Psoas muscle (tissue), 8 donors: Measurements from ENCODE around the gene IKZF5. TPM values are rescaled to one million over a fixed set of nuclear protein-coding genes. Genes with fewer than 3 reads are reported as not detected.

Experiments used
- ATAC-seq, 4 donors: fragments of 200-7000 bp; cut with Tn5 transposase; one replicate each; pipeline ENCODE4 v1.9.1; 2020; ENCODE audit warnings: moderate library complexity in 3 of 4, mild to moderate bottlenecking in 2 of 4
- DNase-seq, 2 donors: peaks; one replicate each; pipeline ENCODE4 v3.0.0-alpha.2; 2020
- H3K27ac ChIP-seq: fragments of 200-600 bp; one replicate; pipeline ENCODE4 v1.8.0; 2022
- H3K27me3 ChIP-seq, 3 donors: fragments of 200-600 bp in 1 of 3; one replicate each; pipeline versions ENCODE4 v1.6.1 to v1.8.0; 2013 to 2022; ENCODE audit warnings: low read length in 2 of 3, mild to moderate bottlenecking in 2 of 3, moderate library complexity in 1 of 3; ENCODE audit not compliant: insufficient read depth in 3 of 3
- H3K36me3 ChIP-seq, 2 donors: fragments of 200-600 bp in 1 of 2; one replicate each; pipeline versions ENCODE4 v1.6.1 to v1.8.0; 2013 to 2022; ENCODE audit warnings: low read depth in 1 of 2, mild to moderate bottlenecking in 1 of 2, moderate library complexity in 1 of 2; ENCODE audit not compliant: insufficient read depth in 1 of 2
- H3K4me1 ChIP-seq: fragments of 200-600 bp; one replicate; pipeline ENCODE4 v1.8.0; 2022
- H3K4me3 ChIP-seq: fragments of 200-600 bp; one replicate; pipeline ENCODE4 v1.8.0; 2022; ENCODE audit warnings: mild to moderate bottlenecking
- H3K9me3 ChIP-seq: fragments of 200-600 bp; one replicate; pipeline ENCODE4 v1.8.0; 2022
- CTCF ChIP-seq: fragments of 200-600 bp; IDR thresholded peaks from one replicate; pipeline ENCODE4 v1.8.0; 2022; ENCODE audit warnings: antibody characterized with exemption
- whole genome bisulfite sequencing, 3 donors: extraction: QIAGEN DNeasy Blood & Tissue Kit; methylation state at CpG; one replicate each; pipeline versions ENCODE4 v1.1.6 to v1.1.7; 2013; 5-methylcytosine and 5-hydroxymethylcytosine counted together
- intact Hi-C, 2 donors: fragments of 100-400 bp; cut with DNase I; formaldehyde crosslinking; loops; one replicate each; pipeline versions ENCODE4 v1.11.0 to v1.14.2; 2022
- polyA plus RNA-seq, 3 donors: library from polyadenylated mRNA; stranded (reverse); fragments of 200-250 nt; gene quantifications; one replicate each; pipeline ENCODE4 v1.2.3, GENCODE V29; 2013
- total RNA-seq, 4 donors: library from RNA; stranded (reverse); fragmentation: NEBNext Ultra II Directional in 2 of 4; extraction: Animal tissue kit (Norgen Biotek cat#: 25700) in 2 of 4; gene quantifications; one replicate each; pipeline versions ENCODE4 v1.2.1 to v1.2.4, GENCODE V29; 2021 to 2023
- donor health status: healthy with polysubstance abuse.
- donor health status: DM: no; HTN: no; CAD: no; lungs with moderate emphysema.
- donor health status: Bipolar disorder and iron deficiency.
- donor health status: healthy.
- donor health status: DM: yes; HTN: yes; CAD: no.
- donor health status: DM: no; HTN: no; CAD: no.
- donor health status: DM: no; HTN: no; CAD: no.
- donor health status: DM: yes; HTN: yes; CAD: no.

Gene IKZF5
- total and polyA plus RNA-seq, 7 donors, result 4.9 to 20.1 (median 11.2) TPM

DNA sequence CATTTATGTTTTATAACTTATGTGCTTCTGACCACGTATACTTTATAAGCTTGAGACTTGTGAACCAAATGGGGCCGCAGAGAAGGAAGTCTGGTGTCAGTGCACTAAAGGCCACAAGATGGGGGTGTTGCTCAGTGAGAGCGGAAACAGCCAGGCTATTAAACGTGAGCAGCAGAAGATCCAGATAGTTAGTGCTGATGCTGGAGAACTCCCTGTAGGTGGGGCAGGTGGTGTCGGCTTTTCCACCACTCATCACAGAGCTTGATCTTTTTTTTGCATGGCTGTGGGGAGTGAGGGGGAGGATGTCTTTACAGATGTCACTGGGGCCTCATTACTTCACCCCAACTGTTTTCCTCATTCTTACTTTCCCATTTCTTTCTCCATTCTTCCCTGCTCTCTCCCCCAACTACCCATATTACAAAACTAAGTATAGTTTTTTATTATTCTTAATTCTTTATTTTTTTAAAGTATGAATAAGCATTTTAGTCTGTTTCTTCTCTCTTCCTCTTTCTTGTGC, 34.9 kb upstream of the IKZF5 start:
- no peaks in the 10 kb centered on the region for H3K4me1 ChIP-seq
- 30 to 35% (median 30%) methylated on average over 5 of the region's 5 CpGs for WGBS, 3 donors
- ATAC-seq (no peak), DNase-seq (no peak)
- peak; percentile 27 for TF ChIP-seq CTCF
- peaks cover 6 to 59% of the 10 kb centered on the region in 2 donors for H3K36me3 ChIP-seq
- H3K27me3 ChIP-seq, result no peaks in the 10 kb centered on the region
- intact Hi-C loops, result loop anchor here in 1 of 2 donors (5.0 kb wide), 1 partner anchor 514 kb away; no protein-coding TSS in a partner anchor
- no peaks in the 10 kb centered on the region for H3K9me3 ChIP-seq
- H3K4me3 ChIP-seq, result no peak overlapping the region
- no peak overlapping the region for H3K27ac ChIP-seq

DNA sequence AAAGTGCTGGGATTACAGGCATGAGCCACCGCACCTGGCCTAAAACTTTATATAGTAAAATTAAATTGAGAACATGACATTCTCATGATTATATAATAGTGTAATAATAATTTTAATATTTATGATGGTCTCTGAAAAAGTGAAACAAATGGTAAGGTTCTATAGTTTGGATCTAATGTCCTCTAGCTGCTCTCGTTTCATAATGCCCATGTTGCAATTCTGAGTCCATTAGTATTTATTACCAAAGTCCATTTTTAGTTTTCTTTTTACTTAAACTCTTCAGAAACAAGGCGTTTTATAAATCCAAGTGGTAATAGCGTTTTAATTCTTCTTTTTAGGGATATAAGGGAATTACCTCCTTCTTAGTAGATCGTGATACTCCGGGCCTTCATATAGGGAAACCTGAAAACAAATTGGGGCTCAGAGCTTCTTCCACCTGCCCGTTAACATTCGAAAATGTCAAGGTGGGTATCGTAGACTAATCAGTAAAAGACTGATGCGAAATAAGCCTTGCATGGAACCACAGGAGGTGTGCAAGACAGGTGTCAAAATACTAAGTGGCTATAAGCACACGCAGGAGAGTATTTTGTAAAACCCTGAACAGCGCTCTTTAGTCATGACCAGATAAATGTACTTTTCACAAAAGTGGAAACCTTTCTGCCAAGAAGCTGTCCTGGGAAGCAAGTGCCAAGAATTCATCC, 34.3 kb upstream of the IKZF5 start:
- intact Hi-C loops, result loop anchor here in 1 of 2 donors (5.0 kb wide), 1 partner anchor 514 kb away; no protein-coding TSS in a partner anchor
- TF ChIP-seq CTCF, result no peak
- DNase-seq (no peak), ATAC-seq (no peak)
- Histone ChIP-seq H3K36me3 (peaks cover 3 to 53% of the 10 kb centered on the region in 2 donors), H3K4me3 (no peak overlapping the region), H3K27ac (no peak overlapping the region), H3K27me3 (no peaks in the 10 kb centered on the region), H3K4me1 (no peaks in the 10 kb centered on the region), H3K9me3 (no peaks in the 10 kb centered on the region)
- 87 to 89% (median 89%) methylated on average over 12 of the region's 12 CpGs for WGBS, 3 donors

- no peak for TF ChIP-seq CTCF
- Histone ChIP-seq H3K27ac (no peak overlapping the region), H3K4me1 (no peaks in the 10 kb centered on the region), H3K27me3 (no peaks in the 10 kb centered on the region), H3K36me3 (peaks cover 2 to 57% of the 10 kb centered on the region in 2 donors), H3K9me3 (no peaks in the 10 kb centered on the region), H3K4me3 (no peak overlapping the region)
- intact Hi-C loops, result no loop called here
- ATAC-seq (no peak), DNase-seq (no peak)
Measured at GRCh38 chr10:123039632-123039930, 31.0 kb upstream of the IKZF5 start.

DNA sequence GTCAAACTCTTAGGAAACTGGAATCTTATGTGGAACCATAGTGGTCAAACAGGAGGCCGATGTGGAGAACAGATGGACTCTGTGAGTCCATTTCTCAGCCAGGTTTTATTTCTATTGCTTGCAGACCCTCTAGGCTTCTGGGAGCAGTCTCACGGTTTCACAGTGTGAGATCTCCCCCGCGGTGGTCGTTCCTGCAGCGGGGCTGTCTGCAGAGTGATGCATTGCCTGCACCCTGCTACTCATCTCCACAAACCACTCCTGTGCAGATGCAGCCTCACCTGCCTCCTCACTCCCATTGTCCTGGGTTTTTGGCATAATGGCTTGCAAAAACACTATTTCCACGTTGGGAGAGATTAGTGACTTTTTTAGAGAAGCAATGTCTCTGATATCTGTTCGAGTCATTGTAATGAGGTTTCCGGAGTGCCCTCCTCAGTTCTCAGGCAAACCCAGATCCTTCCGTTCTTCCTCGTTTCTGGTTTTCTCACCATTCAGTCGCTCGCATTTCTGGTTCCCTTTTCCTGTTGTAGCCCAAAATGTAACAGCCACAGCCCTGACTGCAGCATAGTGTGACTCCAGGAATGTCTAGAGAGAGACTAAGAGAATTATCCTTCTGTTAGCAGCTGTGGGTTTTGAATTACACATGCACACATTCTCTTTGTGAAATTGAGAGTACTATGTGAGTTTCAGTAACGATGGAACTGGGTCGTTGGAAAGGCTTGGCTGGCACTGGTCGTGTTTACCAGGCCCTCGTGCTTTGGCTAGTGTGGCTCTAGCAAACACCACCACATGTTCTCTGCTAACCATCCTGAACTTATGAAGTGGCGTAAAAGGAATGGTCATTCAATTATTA, 30.4 kb upstream of the IKZF5 start:
- peak; percentile 35 to 81 (median 56) for ATAC-seq
- intact Hi-C loops, result no loop called here
- no peak for TF ChIP-seq CTCF
- WGBS, 3 donors, result 56 to 58% (median 57%) methylated on average over 18 of the region's 18 CpGs
- no peaks in the 10 kb centered on the region for H3K4me1 ChIP-seq
- no peak overlapping the region for H3K27ac ChIP-seq
- H3K4me3 ChIP-seq, result no peak overlapping the region
- H3K36me3 ChIP-seq, result peaks cover 2 to 54% of the 10 kb centered on the region in 2 donors
- no peaks in the 10 kb centered on the region for H3K9me3 ChIP-seq
- no peaks in the 10 kb centered on the region for H3K27me3 ChIP-seq
- DNase-seq, result no peak
